HepG2 (cell line): ENCODE results near the gene FAM83E. TPM values are rescaled to one million over a fixed set of nuclear protein-coding genes. Genes with fewer than 3 reads are reported as not detected.

Experiments
- ATAC-seq: fragments of 200-7000 bp; cut with Tn5 transposase; 3 replicates; pipeline ENCODE4 v1.9.1; 2020; ENCODE audit warnings: mild to moderate bottlenecking, moderate library complexity
- BruUV-seq: library from RNA; stranded (reverse); fragments of 400-500 nt; replicated peaks from 2 replicates; lab custom pipeline; 2021; lab: Mats Ljungman, UMichigan
- CTCF ChIA-PET: fragments of 300-600 bp; formaldehyde crosslinking; extraction: SDS; loops from one replicate; lab custom pipeline; 2021; ENCODE audit warnings: low total read pairs, inconsistent platforms, low intra/inter-chr PET ratio; lab: Yijun Ruan, JAX
- POLR2A ChIA-PET: fragments of 350-600 bp; sonication (Branson Sonifier 250); formaldehyde crosslinking; loops from one replicate; lab custom pipeline; 2020; ENCODE audit warnings: antibody characterized with exemption, inconsistent platforms; lab: Yijun Ruan, JAX
- DNase-seq: peaks from one replicate; pipeline ENCODE4 v3.0.0-alpha.2; 2015; ENCODE audit warnings: low spot score
- FAIRE-seq: peaks from 3 replicates; lab custom pipeline; 2011; peaks lifted over from hg19 to GRCh38; lab: Jason Lieb, UNC
- H2AFZ ChIP-seq: one replicate; pipeline ENCODE4 v1.6.1; 2011; ENCODE audit warnings: low read length, inconsistent platforms
- H3K27ac ChIP-seq: fragments of 300-600 bp; 3 replicates; pipeline ENCODE4 v1.8.0; 2011; ENCODE audit warnings: mixed run types, mild to moderate bottlenecking, mixed read lengths, low read length, inconsistent platforms; ENCODE audit not compliant: insufficient read depth; ENCODE audit errors: extremely low read length
- H3K27me3 ChIP-seq, 2 experiments: fragments of 200-600 bp in 1 of 2; 2 replicates in 1 of 2; 3 replicates in 1 of 2; pipeline versions ENCODE4 v1.6.0 to v1.8.0; 2011; ENCODE audit warnings: low read length in 2 of 2, mild to moderate bottlenecking in 2 of 2, moderate library complexity in 2 of 2, inconsistent platforms in 1 of 2; ENCODE audit not compliant: insufficient read depth in 2 of 2, control insufficient read depth in 1 of 2
- H3K36me3 ChIP-seq, 2 experiments: fragments of 200-600 bp in 1 of 2; replicated peaks in 1 of 2; 2 replicates in 1 of 2; 3 replicates in 1 of 2; pipeline versions ENCODE4 v1.5.1 to v1.8.0; 2011; ENCODE audit warnings: low read length in 2 of 2, inconsistent platforms in 1 of 2; ENCODE audit not compliant: insufficient read depth in 2 of 2, control insufficient read depth in 1 of 2
- H3K4me1 ChIP-seq: 2 replicates; pipeline ENCODE4 v1.5.1; 2012; ENCODE audit warnings: low read length, inconsistent platforms; ENCODE audit not compliant: insufficient read depth
- H3K4me2 ChIP-seq: 2 replicates; pipeline ENCODE4 v1.6.0; 2011; ENCODE audit warnings: low read depth, low read length, inconsistent platforms
- H3K4me3 ChIP-seq, 3 experiments: fragments of 200-600 bp in 1 of 3; sonication (generic), shearing (Covaris generic) in 1 of 3; replicated peaks in 1 of 3; 2 replicates each; pipeline ENCODE4 v1.5.1; 2011 to 2016; ENCODE audit warnings: low read length in 3 of 3, inconsistent platforms in 2 of 3, low read depth in 2 of 3, mild to moderate bottlenecking in 2 of 3, control low read depth in 1 of 3, mixed read lengths in 1 of 3; ENCODE audit not compliant: insufficient read depth in 1 of 3
- H3K79me2 ChIP-seq: one replicate; pipeline ENCODE4 v1.6.1; 2011; ENCODE audit warnings: low read length, inconsistent platforms; ENCODE audit not compliant: insufficient read depth
- H3K9ac ChIP-seq: 2 replicates; pipeline ENCODE4 v1.6.0; 2011; ENCODE audit warnings: mild to moderate bottlenecking, low read depth, low read length, inconsistent platforms; ENCODE audit not compliant: insufficient read depth
- H3K9me3 ChIP-seq: 2 replicates; pipeline ENCODE4 v1.5.1; 2012; ENCODE audit warnings: mild to moderate bottlenecking, low read length
- H4K20me1 ChIP-seq: 2 replicates; pipeline ENCODE4 v1.6.0; 2011; ENCODE audit warnings: inconsistent platforms, mild to moderate bottlenecking, low read length, moderate library complexity; ENCODE audit not compliant: insufficient read depth
- HMGXB4 ChIP-seq, 2 experiments: sonication (generic) in 1 of 2; formaldehyde crosslinking in 1 of 2; IDR thresholded peaks; 2 replicates each; pipeline versions ENCODE4 v1.4.0 to v1.6.1; 2018 to 2020; ENCODE audit warnings: missing genetic modification reagents in 2 of 2, borderline replicate concordance in 1 of 2, low read depth in 1 of 2, mild to moderate bottlenecking in 1 of 2, missing biosample characterization in 1 of 2
- RORA ChIP-seq: sonication (generic); formaldehyde crosslinking; IDR thresholded peaks from 2 replicates; pipeline ENCODE4 v1.5.0; 2020; ENCODE audit warnings: mild to moderate bottlenecking, missing genetic modification reagents, moderate library complexity
- SUZ12 ChIP-seq: fragments of 150-350 bp; IDR thresholded peaks from 2 replicates; pipeline ENCODE4 v1.6.1; 2014; ENCODE audit warnings: low read depth, low read length
- TMF1 ChIP-seq: sonication (generic); formaldehyde crosslinking; IDR thresholded peaks from 2 replicates; pipeline ENCODE4 v1.8.1; 2022; ENCODE audit warnings: low read depth, missing genetic modification reagents
- ZMYM2 ChIP-seq: sonication (generic); formaldehyde crosslinking; IDR thresholded peaks from 2 replicates; pipeline ENCODE4 v1.8.0; 2022; ENCODE audit warnings: mild to moderate bottlenecking, missing genetic modification reagents
- ZNF225 ChIP-seq: sonication (generic); formaldehyde crosslinking; IDR thresholded peaks from 2 replicates; pipeline ENCODE4 v1.4.0; 2020; ENCODE audit warnings: mild to moderate bottlenecking, missing genetic modification reagents
- WGBS: methylation state at CpG from one replicate; pipeline ENCODE4 v1.1.6; 2017; ENCODE audit warnings: low lambda C conversion rate; 5-methylcytosine and 5-hydroxymethylcytosine counted together
- in situ Hi-C: cut with HindIII; loops from 2 replicates; pipeline ENCODE4 v1.10.0; 2017; ENCODE audit warnings: low pct_unique_long_range_greater_than_20kb; ENCODE audit not compliant: extremely low pct_ligation_motif_present
- intact Hi-C: fragments of 100-400 bp; cut with micrococcal nuclease; formaldehyde crosslinking; loops from one replicate; pipeline ENCODE4 v1.10.0; 2022; ENCODE audit not compliant: unreplicated experiment
- polyA plus RNA-seq, 8 experiments: library from polyadenylated mRNA; depleted of rRNA in 3 of 8; stranded (reverse) in 7 of 8; unstranded in 1 of 8; fragments of >200 nt; fragmentation: Illumina TruSeq in 4 of 8; extraction: Trizol in 4 of 8; gene quantifications; 2 replicates each; pipeline versions ENCODE4 v1.2.1 to v1.2.3, GENCODE V29; 2011 to 2016; ENCODE audit warnings: low read depth in 4 of 8, missing spikeins in 1 of 8, mixed read lengths in 1 of 8; ENCODE audit not compliant: insufficient read depth in 1 of 8
- total RNA-seq, 5 experiments: library from RNA; depleted of rRNA; stranded (reverse); fragments of >200 nt; fragmentation: Illumina TruSeq; extraction: Trizol; gene quantifications; 2 replicates each; pipeline ENCODE4 v1.2.3, GENCODE V29; 2016; ENCODE audit warnings: low read depth in 1 of 5
- TF ChIP-seq, protein P1 (sequence below): sonication (generic); formaldehyde crosslinking; IDR thresholded peaks from 2 replicates; pipeline ENCODE4 v1.4.0; 2020; ENCODE audit warnings: missing genetic modification reagents, mild to moderate bottlenecking, borderline replicate concordance
- TF ChIP-seq, protein P2 (sequence below): IDR thresholded peaks from 2 replicates; pipeline ENCODE4 v1.6.1; 2016

The FAM83E gene
- total and polyA plus RNA-seq, 2 of the 13 experiments (the other 11 are each of a cell fraction or from before 2014, with no cell fraction given) = 0.18 to 0.60 TPM

DNA sequence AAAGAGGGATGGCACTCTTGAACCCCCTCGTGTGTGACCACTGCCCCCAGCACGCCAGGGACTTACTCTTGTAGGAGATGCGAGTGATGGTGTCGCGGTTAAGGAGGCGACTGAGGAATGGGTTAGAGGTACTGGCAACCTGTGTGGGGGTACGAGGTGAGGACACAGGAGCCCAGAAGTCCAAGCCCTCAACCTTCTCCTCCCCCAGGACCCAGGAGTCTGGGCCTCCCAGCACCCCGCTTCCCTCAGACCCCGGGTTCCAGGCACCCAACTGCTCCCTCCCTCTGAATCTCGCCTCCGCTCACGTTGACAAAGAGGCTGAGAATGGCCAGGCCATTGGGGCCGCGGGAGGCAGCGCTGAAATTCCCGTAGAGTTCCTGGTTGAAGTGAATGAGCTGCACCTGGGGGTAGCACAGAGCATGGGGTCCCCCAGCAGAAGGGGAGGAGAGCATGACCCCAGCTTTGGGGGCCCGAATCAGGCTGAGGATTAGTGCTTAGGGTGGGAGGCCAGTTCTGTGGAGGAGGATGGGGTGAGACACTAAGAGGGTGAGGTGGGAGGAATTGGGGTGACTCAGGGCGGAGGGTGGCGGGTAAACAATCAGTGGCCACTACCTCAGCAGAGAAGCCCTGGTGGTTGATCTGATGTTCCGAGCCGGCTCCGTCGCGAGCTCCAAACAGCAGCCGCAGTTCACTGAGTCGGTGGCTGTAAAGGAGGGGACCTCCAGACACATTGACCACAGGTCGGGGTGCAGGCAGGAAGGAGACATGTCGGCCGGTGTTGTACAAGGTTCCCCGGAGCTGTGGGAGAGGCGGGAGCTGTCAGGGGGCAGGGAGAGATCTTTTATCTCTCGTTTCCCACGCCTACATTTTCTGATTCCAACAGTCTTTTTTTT lies 24.9 kb upstream of the FAM83E start:
- H3K4me3 ChIP-seq = peak overlapping the region in 1 of 3 experiments; percentile 29; a peak in 1 of 6 replicates

More for the DNA sequence above, 24.9 kb upstream of the FAM83E start:
- DNase-seq = no peak
- POLR2A ChIA-PET = interaction anchor here (1.0 kb wide), 1 partner anchor 21 kb away, joined by 4 read pairs; the partner anchor contains the start of genes RPL18 and SPHK2
- H3K36me3 ChIP-seq = no peaks in the 10 kb centered on the region
- BruUV-seq = no TSS peak
- H3K79me2 ChIP-seq = no peaks in the 10 kb centered on the region
- no peaks in the 10 kb centered on the region for H4K20me1 ChIP-seq
- CTCF ChIA-PET = no interaction called here
- WGBS = 40% methylated on average over 32 of the region's 33 CpGs
- no peak for FAIRE-seq
- H3K27me3 ChIP-seq = peaks cover 0 to 8% of the 10 kb centered on the region in 2 experiments; a peak in 3 of 5 replicates
- TF ChIP-seq ZNF225 (CRISPR knock-in tag) (no peak), HMGXB4 (CRISPR knock-in tag; IDR thresholded peaks at IDR 0.05; ENCODE audit: borderline replicate concordance in 1 of 2, low read depth in 1 of 2) (no peak), SUZ12 (no peak), RORA (CRISPR knock-in tag) (no peak), ZMYM2 (CRISPR knock-in tag) (no peak), TMF1 (CRISPR knock-in tag) (no peak)
- TF ChIP-seq, protein P1, sequence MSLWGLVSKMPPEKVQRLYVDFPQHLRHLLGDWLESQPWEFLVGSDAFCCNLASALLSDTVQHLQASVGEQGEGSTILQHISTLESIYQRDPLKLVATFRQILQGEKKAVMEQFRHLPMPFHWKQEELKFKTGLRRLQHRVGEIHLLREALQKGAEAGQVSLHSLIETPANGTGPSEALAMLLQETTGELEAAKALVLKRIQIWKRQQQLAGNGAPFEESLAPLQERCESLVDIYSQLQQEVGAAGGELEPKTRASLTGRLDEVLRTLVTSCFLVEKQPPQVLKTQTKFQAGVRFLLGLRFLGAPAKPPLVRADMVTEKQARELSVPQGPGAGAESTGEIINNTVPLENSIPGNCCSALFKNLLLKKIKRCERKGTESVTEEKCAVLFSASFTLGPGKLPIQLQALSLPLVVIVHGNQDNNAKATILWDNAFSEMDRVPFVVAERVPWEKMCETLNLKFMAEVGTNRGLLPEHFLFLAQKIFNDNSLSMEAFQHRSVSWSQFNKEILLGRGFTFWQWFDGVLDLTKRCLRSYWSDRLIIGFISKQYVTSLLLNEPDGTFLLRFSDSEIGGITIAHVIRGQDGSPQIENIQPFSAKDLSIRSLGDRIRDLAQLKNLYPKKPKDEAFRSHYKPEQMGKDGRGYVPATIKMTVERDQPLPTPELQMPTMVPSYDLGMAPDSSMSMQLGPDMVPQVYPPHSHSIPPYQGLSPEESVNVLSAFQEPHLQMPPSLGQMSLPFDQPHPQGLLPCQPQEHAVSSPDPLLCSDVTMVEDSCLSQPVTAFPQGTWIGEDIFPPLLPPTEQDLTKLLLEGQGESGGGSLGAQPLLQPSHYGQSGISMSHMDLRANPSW (CRISPR knock-in tag) = no peak
- TF ChIP-seq, protein P2, sequence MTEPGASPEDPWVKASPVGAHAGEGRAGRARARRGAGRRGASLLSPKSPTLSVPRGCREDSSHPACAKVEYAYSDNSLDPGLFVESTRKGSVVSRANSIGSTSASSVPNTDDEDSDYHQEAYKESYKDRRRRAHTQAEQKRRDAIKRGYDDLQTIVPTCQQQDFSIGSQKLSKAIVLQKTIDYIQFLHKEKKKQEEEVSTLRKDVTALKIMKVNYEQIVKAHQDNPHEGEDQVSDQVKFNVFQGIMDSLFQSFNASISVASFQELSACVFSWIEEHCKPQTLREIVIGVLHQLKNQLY (CRISPR knock-in tag) = no peak
- in situ Hi-C loops = no loop called here
- H3K4me2 ChIP-seq = peak overlapping the region; percentile 51
- H3K9ac ChIP-seq = no peak overlapping the region
- peaks cover 48% of the 10 kb centered on the region for H3K4me1 ChIP-seq
- intact Hi-C loops = no loop called here
- no peak overlapping the region for H3K27ac ChIP-seq
- no peaks in the 10 kb centered on the region for H3K9me3 ChIP-seq
- H2AFZ ChIP-seq = no peak overlapping the region
- no peak for ATAC-seq
